ENCODE results near the gene RPS6KA1. TPM values are rescaled to one million over a fixed set of nuclear protein-coding genes. Genes with fewer than 3 reads are reported as not detected.
A peak's percentile ranks its signal among the peaks of the same experiment; 100 is the strongest.
"Not testable (repeated sequence)": the region's sequence is repeated elsewhere in the genome, so short reads cannot be mapped to it uniquely, and the experiment has no call there.

Gene RPS6KA1
- total and polyA plus RNA-seq, 10 of the 15 experiments (the other 5 are each of a cell fraction or from before 2014, with no cell fraction given) = 5.0 to 136 (median 91.5) TPM

- TF ChIP-seq CEBPB (IDR thresholded peaks at IDR 0.05; ENCODE audit: borderline replicate concordance in 1 of 2, low read depth in 2 of 2, low read length in 2 of 2) (no peak), GATAD2B (conservative IDR thresholded peaks at IDR 0.05; ENCODE audit: low read depth) (peak; percentile 94), RUNX3 (IDR thresholded peaks at IDR 0.05; ENCODE audit: low read length) (no peak; the same call in 1 of the 2 replicates), MYC (IDR thresholded peaks at IDR 0.05; ENCODE audit: insufficient read depth, insufficient read length, insufficient replicate concordance, low read length, severe bottlenecking) (peak; percentile 77), CHD1 (IDR thresholded peaks at IDR 0.05; ENCODE audit: low read depth, low read length) (peak; percentile 63; the same call in 1 of the 2 replicates)
These were observed 28.9 kb upstream of the RPS6KA1 start (continued) for GRCh38 chr1:26500488-26501175.

- H3K9ac ChIP-seq (ENCODE audit: control insufficient read depth, insufficient read depth, low read length); FAIRE-seq; BruUV-seq (replicated peaks); H3K36me3 ChIP-seq (ENCODE audit: control insufficient read depth in 2 of 2, insufficient read depth in 2 of 2, low read length in 1 of 2); H4K20me1 ChIP-seq (ENCODE audit: control insufficient read depth, insufficient read depth); in situ Hi-C loops (cut with MboI); intact Hi-C loops (cut with micrococcal nuclease; ENCODE audit: unreplicated experiment); H3K4me2 ChIP-seq (ENCODE audit: control insufficient read depth, insufficient read depth); H3K27me3 ChIP-seq (replicated peaks in 1 of 2; ENCODE audit: control insufficient read depth in 2 of 2, insufficient read depth in 2 of 2, low read length in 1 of 2); H3K9me3 ChIP-seq (replicated peaks; ENCODE audit: control insufficient read depth, insufficient read depth, low read length); RAD21 ChIA-PET (ENCODE audit: unreplicated experiment); ATAC-seq; H3K4me1 ChIP-seq (ENCODE audit: control insufficient read depth, insufficient read depth, low read length); H3K79me2 ChIP-seq (ENCODE audit: control insufficient read depth, insufficient read depth, low read length); H2AFZ ChIP-seq (ENCODE audit: control insufficient read depth, low read depth, low read length); DNase-seq (ENCODE audit: low read depth, low spot score); H3K27ac ChIP-seq (ENCODE audit: control insufficient read depth, insufficient read depth); H3K4me3 ChIP-seq: not testable (repeated sequence)
- CTCF ChIA-PET = interaction anchor here (1.2 to 1.3 kb wide), 3 partner anchors 17 to 167 kb away, joined by 3 to 4 read pairs (median 3); no protein-coding TSS in a partner anchor
- 8% methylated on average over 2 of the region's 2 CpGs for WGBS (ENCODE audit: insufficient coverage, insufficient replicate concordance, low lambda C conversion rate, missing lambda C conversion rate)
- SMC1A ChIA-PET (ENCODE audit: uncharacterized antibody, unreplicated experiment) = interaction anchor here (1.4 kb wide), 1 partner anchor 9 kb away, joined by 3 read pairs; no protein-coding TSS in a partner anchor
- POLR2A ChIA-PET = interaction anchor here (0.5 to 0.7 kb wide), 5 partner anchors 13 to 748 kb away, joined by 3 to 10 read pairs (median 5); no protein-coding TSS in a partner anchor
These were observed 18.9 kb upstream of the RPS6KA1 start for GRCh38 chr1:26510711-26511110.

DNA sequence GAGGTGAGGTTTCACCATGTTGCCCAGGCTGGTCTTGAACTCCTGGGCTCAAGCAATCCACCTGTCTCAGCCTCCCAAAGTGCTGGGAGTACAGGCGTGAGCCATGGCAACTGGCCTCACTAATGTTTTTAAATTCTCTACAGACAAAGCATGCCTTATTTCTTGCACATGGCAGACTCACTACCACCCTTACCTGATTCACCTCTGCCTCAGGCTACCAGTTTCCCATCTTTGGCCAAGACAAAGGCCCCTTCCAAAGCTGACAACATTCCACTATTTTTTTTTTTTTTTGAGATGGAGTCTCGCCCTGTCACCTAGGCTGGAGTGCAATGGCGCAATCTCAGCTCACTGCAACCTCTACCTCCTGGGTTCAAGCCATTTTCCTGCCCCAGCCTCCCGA, 13.7 kb upstream of the RPS6KA1 start:
- H3K27me3 ChIP-seq (replicated peaks in 1 of 2; ENCODE audit: control insufficient read depth in 2 of 2, insufficient read depth in 2 of 2, low read length in 1 of 2); BruUV-seq (replicated peaks); FAIRE-seq; H3K9ac ChIP-seq (ENCODE audit: control insufficient read depth, insufficient read depth, low read length); H3K36me3 ChIP-seq (ENCODE audit: control insufficient read depth in 2 of 2, insufficient read depth in 2 of 2, low read length in 1 of 2); in situ Hi-C loops (cut with MboI); H2AFZ ChIP-seq (ENCODE audit: control insufficient read depth, low read depth, low read length); H3K4me2 ChIP-seq (ENCODE audit: control insufficient read depth, insufficient read depth); H3K9me3 ChIP-seq (replicated peaks; ENCODE audit: control insufficient read depth, insufficient read depth, low read length); H3K27ac ChIP-seq (ENCODE audit: control insufficient read depth, insufficient read depth); ATAC-seq; H3K4me3 ChIP-seq; RAD21 ChIA-PET (ENCODE audit: unreplicated experiment); intact Hi-C loops (cut with micrococcal nuclease; ENCODE audit: unreplicated experiment); H3K79me2 ChIP-seq (ENCODE audit: control insufficient read depth, insufficient read depth, low read length); H4K20me1 ChIP-seq (ENCODE audit: control insufficient read depth, insufficient read depth); DNase-seq (ENCODE audit: low read depth, low spot score): not testable (repeated sequence)
- ChIA-PET CTCF (interaction anchor here (1.2 to 1.6 kb wide), 2 partner anchors 10 to 273 kb away, joined by 3 to 4 read pairs; no protein-coding TSS in a partner anchor), SMC1A (ENCODE audit: uncharacterized antibody, unreplicated experiment) (interaction anchor here (1.4 to 2.3 kb wide), 2 partner anchors 14 to 16 kb away, joined by 5 read pairs; partner anchors contain the start of gene RPS6KA1), POLR2A (interaction anchor here (0.6 to 1.6 kb wide), 2 partner anchors 19 to 26 kb away, joined by 4 to 6 read pairs; no protein-coding TSS in a partner anchor)
- peaks cover 10% of the 10 kb centered on the region; the same call in 1 of the 2 replicates for H3K4me1 ChIP-seq (ENCODE audit: control insufficient read depth, insufficient read depth, low read length)
- WGBS (ENCODE audit: insufficient coverage, insufficient replicate concordance, low lambda C conversion rate, missing lambda C conversion rate) = 46% methylated on average over 4 of the region's 4 CpGs
